Muscle layer of duodenum (tissue), 2 donors: Measurements from ENCODE around the gene AGO3.
"Not testable (repeated sequence)": the region's sequence is repeated elsewhere in the genome, so short reads cannot be mapped to it uniquely, and the experiment has no call there.

Source experiments
- H3K27ac ChIP-seq: one replicate; pipeline ENCODE4 v1.7.0; 2013; ENCODE audit warnings: mild to moderate bottlenecking, low read length
- H3K27me3 ChIP-seq: one replicate; pipeline ENCODE4 v1.7.0; 2013; ENCODE audit warnings: low read depth, mild to moderate bottlenecking, control low read depth, low read length
- H3K36me3 ChIP-seq, 2 donors: one replicate each; pipeline ENCODE4 v1.7.0; 2013; ENCODE audit warnings: low read length in 2 of 2, control low read depth in 1 of 2, mild to moderate bottlenecking in 1 of 2; ENCODE audit not compliant: insufficient read depth in 2 of 2, control insufficient read depth in 1 of 2
- H3K4me1 ChIP-seq, 2 donors: one replicate each; pipeline ENCODE4 v1.7.0; 2013; ENCODE audit warnings: low read length in 2 of 2, mild to moderate bottlenecking in 2 of 2, control low read depth in 1 of 2, moderate library complexity in 1 of 2; ENCODE audit not compliant: insufficient read depth in 2 of 2, control insufficient read depth in 1 of 2
- H3K4me3 ChIP-seq, 2 donors: one replicate each; pipeline ENCODE4 v1.7.0; 2013; ENCODE audit warnings: low read length in 2 of 2, low read depth in 1 of 2, mild to moderate bottlenecking in 1 of 2
- H3K9me3 ChIP-seq, 2 donors: one replicate each; pipeline ENCODE4 v1.7.0; 2013; ENCODE audit warnings: low read length in 2 of 2, control low read depth in 1 of 2, mild to moderate bottlenecking in 1 of 2; ENCODE audit not compliant: control insufficient read depth in 1 of 2
- donor health status: healthy.

AGO3 gene

DNA sequence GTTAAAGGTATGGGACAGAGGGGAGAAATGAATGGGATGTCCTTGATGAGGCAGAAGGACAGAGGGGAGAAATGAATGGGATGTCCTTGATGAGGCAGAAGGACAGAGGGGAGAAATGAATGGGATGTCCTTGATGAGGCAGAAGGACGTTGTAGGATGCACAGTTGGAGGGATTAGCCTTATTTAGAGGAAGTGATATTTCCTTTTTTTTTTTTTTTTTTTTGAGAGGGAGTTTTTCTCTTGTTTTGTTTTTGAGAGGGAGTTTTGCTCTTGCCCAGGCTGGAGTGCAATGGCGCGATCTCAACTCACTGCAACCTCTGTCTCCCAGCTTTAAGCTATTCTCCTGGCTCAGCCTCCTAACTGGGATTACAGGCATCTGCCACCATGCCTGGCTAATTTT is 41.9 kb upstream of the AGO3 start:
- Histone ChIP-seq H3K36me3 (peaks cover 26 to 39% of the 10 kb centered on the region in 2 donors), H3K4me1 (peaks cover 23 to 26% of the 10 kb centered on the region in 2 donors)
- not testable (repeated sequence) for H3K4me3 ChIP-seq, H3K27me3 ChIP-seq, H3K9me3 ChIP-seq, H3K27ac ChIP-seq

GRCh38 chr1:35893051-35893879 is 37.6 kb upstream of the AGO3 start:
- Histone ChIP-seq H3K27me3 (no peaks in the 10 kb centered on the region), H3K36me3 (peaks cover 52 to 58% of the 10 kb centered on the region in 2 donors), H3K4me3 (no peak overlapping the region), H3K9me3 (no peaks in the 10 kb centered on the region), H3K4me1 (no peaks in the 10 kb centered on the region), H3K27ac (no peak overlapping the region)

DNA sequence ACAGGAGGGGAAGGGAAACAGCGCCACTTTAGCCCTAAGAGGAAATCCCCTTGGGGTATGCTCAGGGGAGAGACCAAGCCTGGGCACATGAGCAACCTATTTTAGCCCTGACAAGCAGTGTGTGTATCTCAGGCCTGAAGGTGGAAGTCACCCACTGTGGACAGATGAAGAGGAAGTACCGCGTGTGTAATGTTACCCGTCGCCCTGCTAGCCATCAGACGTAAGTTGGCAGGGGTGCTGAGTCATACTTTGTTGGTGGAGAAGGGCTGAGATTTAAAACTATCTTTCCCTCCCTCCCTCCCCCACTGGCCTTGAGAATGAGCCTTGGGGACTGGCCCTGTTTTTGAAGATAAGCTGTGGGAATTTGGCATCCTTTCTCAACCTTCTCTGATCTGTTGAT is 36.7 kb upstream of the AGO3 start:
- Histone ChIP-seq H3K4me3 (no peak overlapping the region), H3K4me1 (no peaks in the 10 kb centered on the region), H3K36me3 (peaks cover 52 to 60% of the 10 kb centered on the region in 2 donors), H3K9me3 (no peaks in the 10 kb centered on the region), H3K27ac (no peak overlapping the region), H3K27me3 (no peaks in the 10 kb centered on the region)

DNA sequence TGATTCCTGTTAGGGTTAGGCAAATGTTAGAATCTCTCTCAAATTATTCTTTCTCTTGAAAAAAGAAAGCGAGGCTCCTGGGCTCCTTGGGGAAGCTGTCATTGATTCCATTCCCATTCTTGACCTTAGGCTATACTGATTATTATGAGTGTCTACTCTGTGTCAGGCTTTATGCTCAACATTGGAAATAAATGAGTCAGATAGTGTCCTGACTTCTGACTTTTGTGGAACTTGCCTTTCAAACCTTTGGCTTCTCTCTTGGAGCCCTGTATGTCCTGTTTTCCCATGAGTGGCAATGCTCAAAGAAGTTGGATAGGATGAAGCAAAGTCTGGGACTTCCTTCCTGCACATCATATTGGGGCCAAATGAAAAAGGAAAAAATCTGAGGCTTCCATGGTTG is 36.2 kb upstream of the AGO3 start:
- Histone ChIP-seq H3K4me1 (no peaks in the 10 kb centered on the region), H3K9me3 (no peaks in the 10 kb centered on the region), H3K27me3 (no peaks in the 10 kb centered on the region), H3K27ac (no peak overlapping the region), H3K36me3 (peaks cover 52 to 59% of the 10 kb centered on the region in 2 donors), H3K4me3 (no peak overlapping the region)

GRCh38 chr1:35899941-35900340 is 31.0 kb upstream of the AGO3 start:
- Histone ChIP-seq H3K36me3 (peaks cover 38 to 66% of the 10 kb centered on the region in 2 donors), H3K9me3 (no peaks in the 10 kb centered on the region), H3K27ac (no peak overlapping the region), H3K4me3 (no peak overlapping the region), H3K4me1 (no peaks in the 10 kb centered on the region), H3K27me3 (no peaks in the 10 kb centered on the region)

DNA sequence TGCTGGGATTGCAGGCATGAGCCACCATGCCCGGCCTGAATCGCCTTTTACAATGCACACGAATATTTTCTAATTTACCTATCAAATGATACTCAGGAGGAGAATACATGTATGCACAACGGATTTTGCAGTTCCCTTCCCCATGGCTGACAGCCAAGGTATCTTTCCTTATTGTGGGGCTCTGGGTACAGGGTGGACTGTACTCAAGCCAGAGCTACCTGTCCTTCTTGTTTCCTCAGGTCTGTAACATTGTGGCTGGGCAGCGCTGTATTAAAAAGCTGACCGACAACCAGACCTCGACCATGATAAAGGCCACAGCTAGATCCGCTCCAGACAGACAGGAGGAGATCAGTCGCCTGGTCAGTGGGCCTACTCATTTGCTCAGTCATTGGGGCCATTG is 29.7 kb upstream of the AGO3 start:
- Histone ChIP-seq H3K4me1 (no peaks in the 10 kb centered on the region), H3K9me3 (no peaks in the 10 kb centered on the region), H3K27me3 (no peaks in the 10 kb centered on the region), H3K27ac (no peak overlapping the region), H3K4me3 (no peak overlapping the region), H3K36me3 (peaks cover 31 to 76% of the 10 kb centered on the region in 2 donors)

GRCh38 chr1:35902671-35903070 is 28.2 kb upstream of the AGO3 start:
- Histone ChIP-seq H3K36me3 (peaks cover 32 to 78% of the 10 kb centered on the region in 2 donors), H3K9me3 (no peaks in the 10 kb centered on the region), H3K4me3 (no peak overlapping the region), H3K4me1 (no peaks in the 10 kb centered on the region), H3K27me3 (no peaks in the 10 kb centered on the region), H3K27ac (no peak overlapping the region)

DNA sequence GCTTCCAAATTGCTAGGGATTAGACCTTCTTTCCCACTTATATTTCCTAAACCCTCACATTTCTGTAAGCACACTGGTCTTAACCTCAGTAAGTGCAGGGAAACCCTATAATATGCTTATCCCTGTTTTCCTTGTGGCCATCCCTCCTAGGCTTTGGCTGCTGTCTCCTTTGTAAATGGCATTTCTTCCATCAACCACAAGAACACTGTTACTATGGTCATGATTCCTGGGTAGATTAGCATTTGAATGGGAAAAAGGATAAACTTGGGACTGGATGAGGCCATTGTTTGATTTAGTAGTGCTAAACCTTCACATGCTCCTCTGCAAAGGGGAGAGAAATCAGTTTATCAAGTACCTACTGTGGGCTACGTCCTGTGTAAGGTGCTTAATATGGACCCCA is 16.2 kb upstream of the AGO3 start:
- H3K36me3 ChIP-seq: peaks cover 67 to 87% of the 10 kb centered on the region in 2 donors
- H3K4me1 ChIP-seq: no peaks in the 10 kb centered on the region
- no peak overlapping the region for H3K27ac ChIP-seq
- no peaks in the 10 kb centered on the region for H3K9me3 ChIP-seq
- no peak overlapping the region for H3K4me3 ChIP-seq
- no peaks in the 10 kb centered on the region for H3K27me3 ChIP-seq

DNA sequence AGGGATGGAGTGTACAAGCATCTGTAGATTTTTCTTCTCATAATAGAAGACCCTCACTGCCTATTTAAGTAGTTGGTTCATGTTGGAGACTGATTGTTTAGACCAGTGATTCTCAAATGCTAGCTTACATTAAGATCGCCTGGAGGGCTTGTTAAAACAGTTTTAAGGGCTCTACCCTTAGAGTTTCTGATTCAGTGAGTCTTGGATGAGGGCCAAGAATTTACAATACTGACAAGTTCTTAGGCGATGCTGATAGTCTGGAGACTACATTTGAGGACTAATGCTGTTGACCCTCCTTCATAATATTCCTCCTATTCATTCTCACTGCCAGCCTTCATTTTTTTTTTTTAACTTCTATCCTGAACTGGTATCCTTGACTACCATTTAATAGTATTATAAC is 15.2 kb upstream of the AGO3 start:
- H3K27ac ChIP-seq: no peak overlapping the region
- H3K36me3 ChIP-seq: peaks cover 69 to 88% of the 10 kb centered on the region in 2 donors
- H3K27me3 ChIP-seq: no peaks in the 10 kb centered on the region
- no peak overlapping the region for H3K4me3 ChIP-seq
- H3K9me3 ChIP-seq: no peaks in the 10 kb centered on the region
- no peaks in the 10 kb centered on the region for H3K4me1 ChIP-seq

- Histone ChIP-seq H3K9me3 (no peaks in the 10 kb centered on the region), H3K27me3 (no peaks in the 10 kb centered on the region), H3K27ac (no peak overlapping the region), H3K36me3 (peaks cover 12 to 33% of the 10 kb centered on the region in 2 donors), H3K4me1 (no peaks in the 10 kb centered on the region), H3K4me3 (no peak overlapping the region)
Observed at GRCh38 chr1:35923791-35924221, 7.1 kb upstream of the AGO3 start.

- H3K4me1 ChIP-seq: no peaks in the 10 kb centered on the region
- H3K36me3 ChIP-seq: peaks cover 1 to 23% of the 10 kb centered on the region in 2 donors
- no peak overlapping the region for H3K27ac ChIP-seq
- H3K9me3 ChIP-seq: no peaks in the 10 kb centered on the region
- H3K27me3 ChIP-seq: no peaks in the 10 kb centered on the region
- H3K4me3 ChIP-seq: no peak overlapping the region
Observed at GRCh38 chr1:35924838-35925237, 6.1 kb upstream of the AGO3 start.

GRCh38 chr1:35925741-35926140 is 5.2 kb upstream of the AGO3 start:
- H3K27ac ChIP-seq: no peak overlapping the region

More at GRCh38 chr1:35925741-35926140, 5.2 kb upstream of the AGO3 start:
- Histone ChIP-seq H3K27me3 (no peaks in the 10 kb centered on the region), H3K4me3 (no peak overlapping the region), H3K36me3 (peaks cover 0 to 18% of the 10 kb centered on the region in 2 donors), H3K4me1 (no peaks in the 10 kb centered on the region), H3K9me3 (no peaks in the 10 kb centered on the region)
